K562 (cell line): ENCODE measurements around the gene GLP1R. TPM values are rescaled to one million over a fixed set of nuclear protein-coding genes. Genes with fewer than 3 reads are reported as not detected.

Experiments used
- BCL6 ChIP-seq: fragments of 250-450 bp; sonication (Bioruptor Pico); IDR thresholded peaks from 2 replicates; pipeline ENCODE4 v1.4.0; 2020
- CAMTA2 ChIP-seq: fragments of 250-450 bp; sonication (Bioruptor Pico); conservative IDR thresholded peaks from 2 replicates; pipeline ENCODE4 v1.5.1; 2022
- CSDE1 ChIP-seq, 2 experiments: fragments of 450-650 bp; IDR thresholded peaks; 2 replicates each; pipeline ENCODE4 v1.6.1; 2016; ENCODE audit warnings: mild to moderate bottlenecking in 1 of 2
- CXXC5 ChIP-seq: fragments of 250-450 bp; sonication (Bioruptor Pico); IDR thresholded peaks from 2 replicates; pipeline ENCODE4 v1.8.0; 2022; ENCODE audit warnings: inconsistent platforms, mild to moderate bottlenecking, moderate library complexity
- GABPA ChIP-seq: fragments of 200-800 bp; sonication (Bioruptor generic); conservative IDR thresholded peaks from 2 replicates; pipeline ENCODE4 v1.6.1; 2016; ENCODE audit warnings: low read depth, missing genetic modification characterization, missing compliant biosample characterization
- HDAC2 ChIP-seq: fragments of 450-650 bp; IDR thresholded peaks from 2 replicates; pipeline ENCODE4 v1.6.1; 2016; ENCODE audit warnings: mild to moderate bottlenecking
- KLF6 ChIP-seq: fragments of 250-450 bp; sonication (Bioruptor Pico); IDR thresholded peaks from 2 replicates; pipeline ENCODE4 v1.4.0; 2020; ENCODE audit warnings: mild to moderate bottlenecking, moderate library complexity, borderline replicate concordance
- MBD1 ChIP-seq: fragments of 250-450 bp; sonication (Bioruptor Pico); IDR thresholded peaks from 2 replicates; pipeline ENCODE4 v1.8.0; 2022; ENCODE audit warnings: inconsistent platforms
- MEF2D ChIP-seq: conservative IDR thresholded peaks from 2 replicates; pipeline ENCODE4 v1.6.1; 2016; ENCODE audit warnings: low read depth, missing genetic modification characterization, missing compliant biosample characterization
- MTA3 ChIP-seq: fragments of 450-650 bp; formaldehyde crosslinking; IDR thresholded peaks from 2 replicates; pipeline ENCODE4 v1.6.1; 2017; ENCODE audit warnings: mild to moderate bottlenecking, borderline replicate concordance
- PREB ChIP-seq: sonication (generic); formaldehyde crosslinking; IDR thresholded peaks from 2 replicates; pipeline ENCODE4 v1.8.1; 2023; ENCODE audit warnings: mild to moderate bottlenecking, missing genetic modification reagents
- SFPQ ChIP-seq: fragments of 200-400 bp; formaldehyde crosslinking; IDR thresholded peaks from 2 replicates; pipeline ENCODE4 v1.6.1; 2017; ENCODE audit warnings: mild to moderate bottlenecking, low read depth, low read length, moderate library complexity
- TFAP4 ChIP-seq: sonication (generic); formaldehyde crosslinking; IDR thresholded peaks from 2 replicates; pipeline ENCODE4 v1.8.0; 2022; ENCODE audit warnings: missing genetic modification reagents, mild to moderate bottlenecking, moderate library complexity, borderline replicate concordance
- UBTF ChIP-seq, 2 experiments: IDR thresholded peaks; 2 replicates each; pipeline ENCODE4 v1.6.1; 2012; ENCODE audit warnings: improper control_type of control experiment in 2 of 2, low read depth in 2 of 2, low read length in 2 of 2, borderline replicate concordance in 1 of 2
- ZFP30 ChIP-seq: fragments of 250-450 bp; sonication (Bioruptor Pico); IDR thresholded peaks from 2 replicates; pipeline ENCODE4 v1.8.0; 2022; ENCODE audit warnings: moderate library complexity, mild to moderate bottlenecking, inconsistent platforms, borderline replicate concordance
- ZNF444 ChIP-seq: fragments of 250-450 bp; sonication (Bioruptor Pico); IDR thresholded peaks from 2 replicates; pipeline ENCODE4 v1.4.0; 2020; ENCODE audit warnings: mild to moderate bottlenecking, moderate library complexity
- polyA plus RNA-seq, 8 experiments: library from polyadenylated mRNA; depleted of rRNA in 4 of 8; stranded (reverse) in 5 of 8; unstranded in 3 of 8; fragments of >200 nt; fragmentation: Nextera tagmentation in 2 of 8; fragmentation: Illumina TruSeq in 1 of 8; extraction: Ambion mirVana in 2 of 8; extraction: Trizol in 1 of 8; gene quantifications; 2 replicates each; pipeline versions ENCODE4 v1.2.1 to v1.2.3, GENCODE V29; 2011 to 2014; ENCODE audit warnings: inconsistent platforms in 1 of 8, missing spikeins in 1 of 8
- total RNA-seq, 7 experiments: library from RNA; depleted of rRNA in 6 of 7; stranded (reverse); fragments of >200 nt in 6 of 7; fragmentation: Illumina TruSeq in 2 of 7; extraction: Trizol in 2 of 7; gene quantifications; 2 replicates each; pipeline versions ENCODE4 v1.2.1 to v1.2.3, GENCODE V29; 2011 to 2021; ENCODE audit warnings: low replicate concordance in 1 of 7

GLP1R gene
- total and polyA plus RNA-seq, 9 of the 15 experiments (the other 6 are each of a cell fraction or from before 2014, with no cell fraction given), result not detected

- TF ChIP-seq UBTF (IDR thresholded peaks at IDR 0.05; ENCODE audit: borderline replicate concordance in 1 of 2, low read depth in 2 of 2, low read length in 2 of 2) (peak in 1 of 2 experiments; percentile 73; a peak in 1 of 4 replicates), CSDE1 (IDR thresholded peaks at IDR 0.05) (no peak), KLF6 (CRISPR knock-in tag) (peak; percentile 76; the same call in 1 of the 2 replicates), CXXC5 (CRISPR knock-in tag) (peak; percentile 98), BCL6 (CRISPR knock-in tag) (no peak), ZFP30 (CRISPR knock-in tag) (no peak), MEF2D (no peak), HDAC2 (peak; percentile 68), TFAP4 (peak; percentile 90), ZNF444 (CRISPR knock-in tag) (no peak), MBD1 (CRISPR knock-in tag) (peak; percentile 63; the same call in 1 of the 2 replicates), PREB (CRISPR knock-in tag) (0 out of 2 replicates have a peak, but pooled peaks have one; percentile 27), SFPQ (no peak), GABPA (tag) (peak; percentile 36; the same call in 1 of the 2 replicates), CAMTA2 (CRISPR knock-in tag) (peak; percentile 37; the same call in 1 of the 2 replicates), MTA3 (peak; percentile 87)
Measured at GRCh38 chr6:39114704-39115599, 66.4 kb downstream of the GLP1R start, which contains the start of gene SAYSD1 (continued).
